Measurements from ENCODE around the gene LIMS2. TPM values are rescaled to one million over a fixed set of nuclear protein-coding genes. Genes with fewer than 3 reads are reported as not detected.

LIMS2 gene
- total RNA-seq, 8 experiments from 2014 or later, result 0.22 to 9.3 (median 1.5) TPM

GRCh38 chr2:127655209-127656073, 19.9 kb downstream of the LIMS2 start:
- 25 to 100% (median 80%) methylated on average over 1 to 11 of the region's 16 CpGs; no CpG with 5 or more reads in 3 of the 10 experiments for WGBS, 10 experiments
- peak in 1 of 8 experiments; percentile 11 for ATAC-seq (replicated peaks in 6 of 8)
- Histone ChIP-seq H3K27ac (no peak overlapping the region), H3K4me3 (no peak overlapping the region), H3K4me1 (replicated peaks in 1 of 2) (no peaks in the 10 kb centered on the region)
- in situ Hi-C loops (cut with MboI; ENCODE audit: low pct_unique_long_range_greater_than_20kb in 2 of 9, low sequenced_read_pairs in 9 of 9, unreplicated experiment in 9 of 9), result no loop called here

- no peak overlapping the region for H3K27ac ChIP-seq
Measured at GRCh38 chr2:127654838-127655175, 20.5 kb downstream of the LIMS2 start.

GRCh38 chr2:127654084-127654837, 21.1 kb downstream of the LIMS2 start:
- WGBS, 10 experiments, result 20 to 100% (median 90%) methylated on average over 1 to 2 of the region's 24 CpGs; no CpG with 5 or more reads in 7 of the 10 experiments
- no peak overlapping the region for H3K4me3 ChIP-seq
- in situ Hi-C loops (cut with MboI; ENCODE audit: low pct_unique_long_range_greater_than_20kb in 2 of 9, low sequenced_read_pairs in 9 of 9, unreplicated experiment in 9 of 9), result no loop called here
- no peak overlapping the region for H3K27ac ChIP-seq
- ATAC-seq (replicated peaks in 6 of 8), result no peak
- peaks cover 0 to 3% of the 10 kb centered on the region in 2 donors for H3K4me1 ChIP-seq (replicated peaks in 1 of 2)

More at GRCh38 chr2:127654838-127655175, 20.5 kb downstream of the LIMS2 start:
- no peaks in the 10 kb centered on the region for H3K4me1 ChIP-seq (replicated peaks in 1 of 2)
- no peak overlapping the region for H3K4me3 ChIP-seq
- in situ Hi-C loops (cut with MboI; ENCODE audit: low pct_unique_long_range_greater_than_20kb in 2 of 9, low sequenced_read_pairs in 9 of 9, unreplicated experiment in 9 of 9), result no loop called here
- ATAC-seq (replicated peaks in 6 of 8), result no peak
- WGBS, 10 experiments, result 40 to 100% (median 90%) methylated on average over 1 to 2 of the region's 8 CpGs; no CpG with 5 or more reads in 7 of the 10 experiments

GRCh38 chr2:127653421-127654083, 21.8 kb downstream of the LIMS2 start:
- in situ Hi-C loops (cut with MboI; ENCODE audit: low pct_unique_long_range_greater_than_20kb in 2 of 9, low sequenced_read_pairs in 9 of 9, unreplicated experiment in 9 of 9), result no loop called here
- Histone ChIP-seq H3K27ac (no peak overlapping the region), H3K4me1 (replicated peaks in 1 of 2) (peaks cover 0 to 3% of the 10 kb centered on the region in 2 donors), H3K4me3 (no peak overlapping the region)
- no peak for ATAC-seq (replicated peaks in 6 of 8)
- 50 to 78% methylated on average over 4 to 5 of the region's 16 CpGs; no CpG with 5 or more reads in 8 of the 10 experiments for whole genome bisulfite sequencing, 10 experiments

GRCh38 chr2:127652786-127653357, 22.5 kb downstream of the LIMS2 start:
- no peak overlapping the region for H3K27ac ChIP-seq
- ATAC-seq (replicated peaks in 6 of 8), result no peak

GRCh38 chr2:127651971-127652550, 23.3 kb downstream of the LIMS2 start:
- Histone ChIP-seq H3K27ac (no peak overlapping the region), H3K4me3 (no peak overlapping the region), H3K4me1 (replicated peaks in 1 of 2) (peaks cover 0 to 7% of the 10 kb centered on the region in 2 donors)
- peak in 5 of 8 experiments; percentile 49 to 75 (median 63) for ATAC-seq (replicated peaks in 6 of 8)
- in situ Hi-C loops (cut with MboI; ENCODE audit: low pct_unique_long_range_greater_than_20kb in 2 of 9, low sequenced_read_pairs in 9 of 9, unreplicated experiment in 9 of 9), result no loop called here
- 17 to 94% (median 84%) methylated on average over 1 to 5 of the region's 14 CpGs; no CpG with 5 or more reads in 2 of the 10 experiments for WGBS, 10 experiments

More at GRCh38 chr2:127652786-127653357, 22.5 kb downstream of the LIMS2 start:
- in situ Hi-C loops (cut with MboI; ENCODE audit: low pct_unique_long_range_greater_than_20kb in 2 of 9, low sequenced_read_pairs in 9 of 9, unreplicated experiment in 9 of 9), result no loop called here
- Histone ChIP-seq H3K4me3 (no peak overlapping the region), H3K4me1 (replicated peaks in 1 of 2) (peaks cover 0 to 3% of the 10 kb centered on the region in 2 donors)
- WGBS, 10 experiments, result 76 to 89% (median 79%) methylated on average over 5 to 10 of the region's 25 CpGs; no CpG with 5 or more reads in 7 of the 10 experiments

GRCh38 chr2:127651381-127651809, 23.9 kb downstream of the LIMS2 start:
- no peak overlapping the region for H3K27ac ChIP-seq
- ATAC-seq (replicated peaks in 6 of 8), result no peak
- in situ Hi-C loops (cut with MboI; ENCODE audit: low pct_unique_long_range_greater_than_20kb in 2 of 9, low sequenced_read_pairs in 9 of 9, unreplicated experiment in 9 of 9), result no loop called here

GRCh38 chr2:127650785-127651380, 24.4 kb downstream of the LIMS2 start:
- 30 to 100% (median 85%) methylated on average over 1 to 12 of the region's 28 CpGs; no CpG with 5 or more reads in 3 of the 10 experiments for WGBS, 10 experiments
- H3K27ac ChIP-seq, result no peak overlapping the region
- in situ Hi-C loops (cut with MboI; ENCODE audit: low pct_unique_long_range_greater_than_20kb in 2 of 9, low sequenced_read_pairs in 9 of 9, unreplicated experiment in 9 of 9), result no loop called here
- no peak for ATAC-seq (replicated peaks in 6 of 8)
- no peak overlapping the region for H3K4me3 ChIP-seq
- H3K4me1 ChIP-seq (replicated peaks in 1 of 2), result peaks cover 5 to 18% of the 10 kb centered on the region in 2 donors

More at GRCh38 chr2:127651381-127651809, 23.9 kb downstream of the LIMS2 start:
- no peak overlapping the region for H3K4me3 ChIP-seq
- 80 to 100% (median 92%) methylated on average over 1 to 16 of the region's 29 CpGs; no CpG with 5 or more reads in 4 of the 10 experiments for WGBS, 10 experiments
- peaks cover 0 to 13% of the 10 kb centered on the region in 2 donors for H3K4me1 ChIP-seq (replicated peaks in 1 of 2)

GRCh38 chr2:127650041-127650784, 25.1 kb downstream of the LIMS2 start:
- Histone ChIP-seq H3K4me1 (replicated peaks in 1 of 2) (peaks cover 10 to 25% of the 10 kb centered on the region in 2 donors), H3K4me3 (no peak overlapping the region), H3K27ac (no peak overlapping the region)
- 0 to 93% (median 52%) methylated on average over 1 to 5 of the region's 17 CpGs; no CpG with 5 or more reads in 5 of the 10 experiments for WGBS, 10 experiments
- in situ Hi-C loops (cut with MboI; ENCODE audit: low pct_unique_long_range_greater_than_20kb in 2 of 9, low sequenced_read_pairs in 9 of 9, unreplicated experiment in 9 of 9), result no loop called here
- peak in 1 of 8 experiments; percentile 37 for ATAC-seq (replicated peaks in 6 of 8)

GRCh38 chr2:127649684-127650040, 25.7 kb downstream of the LIMS2 start:
- peak in 6 of 8 experiments; percentile 5 to 95 (median 52) for ATAC-seq (replicated peaks in 6 of 8)
- H3K4me3 ChIP-seq, result no peak overlapping the region
- H3K27ac ChIP-seq, result no peak overlapping the region
- peaks cover 10 to 27% of the 10 kb centered on the region in 2 donors for H3K4me1 ChIP-seq (replicated peaks in 1 of 2)
- in situ Hi-C loops (cut with MboI; ENCODE audit: low pct_unique_long_range_greater_than_20kb in 2 of 9, low sequenced_read_pairs in 9 of 9, unreplicated experiment in 9 of 9), result no loop called here
- WGBS, 10 experiments, result 0 to 40% (median 11%) methylated on average over 1 to 3 of the region's 7 CpGs; no CpG with 5 or more reads in 5 of the 10 experiments

- Histone ChIP-seq H3K4me1 (replicated peaks in 1 of 2) (peaks cover 10 to 30% of the 10 kb centered on the region in 2 donors), H3K27ac (no peak overlapping the region), H3K4me3 (no peak overlapping the region)
- in situ Hi-C loops (cut with MboI; ENCODE audit: low pct_unique_long_range_greater_than_20kb in 2 of 9, low sequenced_read_pairs in 9 of 9, unreplicated experiment in 9 of 9), result no loop called here
- ATAC-seq (replicated peaks in 6 of 8), result peak in 1 of 8 experiments; percentile 10
- WGBS, 10 experiments, result 93% methylated on average over 6 of the region's 12 CpGs; no CpG with 5 or more reads in 9 of the 10 experiments
Measured at GRCh38 chr2:127649100-127649611, 26.2 kb downstream of the LIMS2 start.

Measured in motor neuron (in vitro differentiated cells).